Uterus (tissue), 4 donors: ENCODE measurements around the gene MTHFR. TPM values are rescaled to one million over a fixed set of nuclear protein-coding genes. Genes with fewer than 3 reads are reported as not detected.

Source experiments
- DNase-seq, 2 donors: peaks; one replicate each; pipeline ENCODE4 v3.0.0-alpha.2; 2019 to 2020
- H3K27ac ChIP-seq, 2 donors: fragments of 200-600 bp; sonication (generic); 1 replicate in 1 of 2; 2 replicates in 1 of 2; pipeline ENCODE4 v1.5.1; 2016 to 2018
- H3K27me3 ChIP-seq, 2 donors: fragments of 200-600 bp; sonication (generic); one replicate each; pipeline ENCODE4 v1.5.1; 2018 to 2019; ENCODE audit warnings: control low read depth in 1 of 2
- H3K36me3 ChIP-seq, 2 donors: fragments of 200-600 bp; sonication (generic); one replicate each; pipeline ENCODE4 v1.5.1; 2019; ENCODE audit warnings: control low read depth in 1 of 2
- H3K4me1 ChIP-seq, 2 donors: fragments of 200-600 bp; sonication (generic); one replicate each; pipeline ENCODE4 v1.5.1; 2018 to 2019; ENCODE audit warnings: control low read depth in 1 of 2
- H3K4me3 ChIP-seq, 2 donors: fragments of 200-600 bp; sonication (generic); 1 replicate in 1 of 2; 2 replicates in 1 of 2; pipeline ENCODE4 v1.5.1; 2018 to 2019; ENCODE audit warnings: mild to moderate bottlenecking in 1 of 2
- H3K9me3 ChIP-seq, 2 donors: fragments of 200-600 bp; sonication (generic); one replicate each; pipeline ENCODE4 v1.5.1; 2019; ENCODE audit warnings: control low read depth in 1 of 2
- CTCF ChIP-seq, 4 experiments: fragments of 200-600 bp in 2 of 4; fragments of 450-650 bp in 2 of 4; sonication (generic) in 2 of 4; IDR thresholded peaks; one replicate each; pipeline ENCODE4 v1.5.1; 2016 to 2019; ENCODE audit warnings: antibody characterized with exemption in 4 of 4, mild to moderate bottlenecking in 2 of 4, moderate library complexity in 1 of 4
- POLR2A ChIP-seq, 2 donors: fragments of 450-650 bp; IDR thresholded peaks; one replicate each; pipeline ENCODE4 v1.6.1; 2016; ENCODE audit warnings: antibody characterized with exemption in 2 of 2, mild to moderate bottlenecking in 1 of 2, moderate library complexity in 1 of 2
- intact Hi-C: fragments of 100-400 bp; cut with DNase I; formaldehyde crosslinking; loops from one replicate; pipeline ENCODE4 v1.15.1; 2023; ENCODE audit warnings: low total_unique reads
- total RNA-seq, 4 donors: library from RNA; depleted of rRNA in 3 of 4; stranded (reverse); fragments of >200 nt in 3 of 4; gene quantifications; one replicate each; pipeline versions ENCODE4 v1.1.0 to v1.2.4, GENCODE V29; 2014 to 2023
- donor health status: DM: yes; HTN: yes; CAD: no.

MTHFR gene
- total RNA-seq, 4 donors from 2014 or later = 15.0 to 56.8 (median 29.9) TPM

GRCh38 chr1:11792106-11792505 lies 13.7 kb downstream of the MTHFR start:
- no peak for DNase-seq
- Histone ChIP-seq H3K27me3 (no peaks in the 10 kb centered on the region), H3K4me1 (peaks cover 0 to 25% of the 10 kb centered on the region in 2 donors)

GRCh38 chr1:11790880-11791715 lies 14.7 kb downstream of the MTHFR start:
- Histone ChIP-seq H3K36me3 (no peaks in the 10 kb centered on the region), H3K27ac (peak overlapping the region; percentile 91 to 98), H3K4me3 (no peak overlapping the region), H3K27me3 (no peaks in the 10 kb centered on the region), H3K4me1 (peaks cover 0 to 18% of the 10 kb centered on the region in 2 donors), H3K9me3 (no peaks in the 10 kb centered on the region)
- intact Hi-C loops = no loop called here
- peak; percentile 93 for DNase-seq
- TF ChIP-seq CTCF (IDR thresholded peaks at IDR 0.05) (no peak), POLR2A (IDR thresholded peaks at IDR 0.05) (peak; percentile 56 to 80)

More at GRCh38 chr1:11792106-11792505, 13.7 kb downstream of the MTHFR start:
- Histone ChIP-seq H3K9me3 (no peaks in the 10 kb centered on the region), H3K27ac (peak overlapping the region; percentile 91 to 98), H3K4me3 (no peak overlapping the region), H3K36me3 (no peaks in the 10 kb centered on the region)
- intact Hi-C loops = no loop called here
- TF ChIP-seq POLR2A (IDR thresholded peaks at IDR 0.05) (no peak), CTCF (IDR thresholded peaks at IDR 0.05) (no peak)

- Histone ChIP-seq H3K27ac (peak overlapping the region; percentile 91 to 98), H3K4me3 (no peak overlapping the region), H3K4me1 (peaks cover 0 to 18% of the 10 kb centered on the region in 2 donors), H3K27me3 (no peaks in the 10 kb centered on the region), H3K9me3 (no peaks in the 10 kb centered on the region), H3K36me3 (no peaks in the 10 kb centered on the region)
- intact Hi-C loops = no loop called here
- TF ChIP-seq CTCF (IDR thresholded peaks at IDR 0.05) = no peak
- TF ChIP-seq POLR2A (IDR thresholded peaks at IDR 0.05) = no peak
- DNase-seq = no peak
Measured at GRCh38 chr1:11790101-11790879, 15.5 kb downstream of the MTHFR start.

- no peak overlapping the region for H3K4me3 ChIP-seq
- intact Hi-C loops = no loop called here
- peaks cover 0 to 18% of the 10 kb centered on the region in 2 donors for H3K4me1 ChIP-seq
- H3K36me3 ChIP-seq = no peaks in the 10 kb centered on the region
- H3K9me3 ChIP-seq = no peaks in the 10 kb centered on the region
- H3K27ac ChIP-seq = peak overlapping the region; percentile 91 to 98
- no peak for TF ChIP-seq POLR2A (IDR thresholded peaks at IDR 0.05)
- no peak for TF ChIP-seq CTCF (IDR thresholded peaks at IDR 0.05)
- no peaks in the 10 kb centered on the region for H3K27me3 ChIP-seq
- no peak for DNase-seq
Measured at GRCh38 chr1:11789126-11790067, 16.4 kb downstream of the MTHFR start.
